ENCODE results near the gene OR6P1.

DNA sequence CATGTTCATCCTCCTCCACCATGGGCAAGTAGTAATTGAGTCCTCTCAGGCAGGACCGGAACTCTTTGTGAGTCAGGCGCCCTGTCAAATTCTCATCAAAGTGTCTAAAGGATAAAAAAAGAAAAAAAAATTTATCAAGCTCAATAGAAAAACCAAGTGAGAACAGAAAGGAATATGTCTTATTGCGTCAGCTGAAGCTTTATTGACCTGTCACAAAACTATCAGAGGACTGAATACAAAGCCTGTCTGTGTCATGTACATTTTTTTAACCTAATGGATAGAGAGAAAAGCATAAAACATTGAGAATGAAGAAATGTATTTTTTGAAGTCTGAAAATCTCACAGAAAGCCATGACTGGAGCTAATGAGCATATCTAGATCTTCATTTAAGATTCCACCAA is 43.4 kb upstream of the OR6P1 start:
- TF ChIP-seq, protein P1, sequence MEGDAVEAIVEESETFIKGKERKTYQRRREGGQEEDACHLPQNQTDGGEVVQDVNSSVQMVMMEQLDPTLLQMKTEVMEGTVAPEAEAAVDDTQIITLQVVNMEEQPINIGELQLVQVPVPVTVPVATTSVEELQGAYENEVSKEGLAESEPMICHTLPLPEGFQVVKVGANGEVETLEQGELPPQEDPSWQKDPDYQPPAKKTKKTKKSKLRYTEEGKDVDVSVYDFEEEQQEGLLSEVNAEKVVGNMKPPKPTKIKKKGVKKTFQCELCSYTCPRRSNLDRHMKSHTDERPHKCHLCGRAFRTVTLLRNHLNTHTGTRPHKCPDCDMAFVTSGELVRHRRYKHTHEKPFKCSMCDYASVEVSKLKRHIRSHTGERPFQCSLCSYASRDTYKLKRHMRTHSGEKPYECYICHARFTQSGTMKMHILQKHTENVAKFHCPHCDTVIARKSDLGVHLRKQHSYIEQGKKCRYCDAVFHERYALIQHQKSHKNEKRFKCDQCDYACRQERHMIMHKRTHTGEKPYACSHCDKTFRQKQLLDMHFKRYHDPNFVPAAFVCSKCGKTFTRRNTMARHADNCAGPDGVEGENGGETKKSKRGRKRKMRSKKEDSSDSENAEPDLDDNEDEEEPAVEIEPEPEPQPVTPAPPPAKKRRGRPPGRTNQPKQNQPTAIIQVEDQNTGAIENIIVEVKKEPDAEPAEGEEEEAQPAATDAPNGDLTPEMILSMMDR (IDR thresholded peaks at IDR 0.05; ENCODE audit: low read depth, low read length), result no peak
- no peak for TF ChIP-seq EZH2phosphoT487 (IDR thresholded peaks at IDR 0.05; ENCODE audit: low read depth)
